ENCODE measurements around the gene KCTD3. TPM values are rescaled to one million over a fixed set of nuclear protein-coding genes. Genes with fewer than 3 reads are reported as not detected.

Gene KCTD3
- total RNA-seq, 1 donor from 2014 or later: 13.0 TPM

DNA sequence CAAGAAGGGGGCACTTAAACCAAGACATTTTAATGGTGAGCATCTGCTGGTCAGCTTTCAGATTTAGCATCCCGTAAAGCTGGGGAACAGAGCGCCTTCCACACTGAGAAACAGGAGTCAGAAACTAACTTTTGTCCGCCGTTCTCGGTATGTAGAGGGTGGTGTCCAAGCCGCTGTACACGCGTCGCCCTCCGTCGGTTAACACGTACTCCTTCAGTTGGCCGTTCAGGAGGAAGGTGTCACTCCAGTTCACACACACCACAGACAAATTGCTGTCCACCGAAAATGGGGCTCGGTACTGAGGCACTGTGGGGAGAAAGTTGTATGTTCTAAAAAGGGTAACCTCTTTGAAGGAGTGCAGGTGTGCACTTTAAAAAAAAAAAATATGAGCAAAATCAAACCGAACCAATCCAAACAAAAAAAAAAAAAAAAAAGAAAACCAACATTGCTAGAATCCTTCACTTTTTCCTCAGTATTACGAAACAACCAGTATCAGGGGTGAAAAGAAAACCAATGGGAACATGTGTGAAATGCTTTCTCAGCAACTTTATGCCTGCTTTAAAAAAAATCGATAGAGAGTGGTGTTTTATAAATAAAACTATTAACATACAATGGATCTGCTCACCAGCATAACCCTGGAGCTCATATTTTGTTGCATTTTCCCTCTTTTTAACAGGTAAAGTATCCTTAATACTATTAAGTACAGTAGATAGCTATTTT is 73.5 kb downstream of the KCTD3 start:
- DNase-seq (ENCODE audit: missing footprints) (no peak), ATAC-seq (no peak)
- intact Hi-C loops (cut with DNase I): no loop called here

- ATAC-seq (no peak), DNase-seq (ENCODE audit: missing footprints) (no peak)
- intact Hi-C loops (cut with DNase I): no loop called here
These were observed 76.7 kb downstream of the KCTD3 start for GRCh38 chr1:215643592-215644321.

GRCh38 chr1:215645182-215645581 is 78.1 kb downstream of the KCTD3 start:
- no peak for DNase-seq (ENCODE audit: missing footprints)
- intact Hi-C loops (cut with DNase I): no loop called here
- no peak for ATAC-seq

DNA sequence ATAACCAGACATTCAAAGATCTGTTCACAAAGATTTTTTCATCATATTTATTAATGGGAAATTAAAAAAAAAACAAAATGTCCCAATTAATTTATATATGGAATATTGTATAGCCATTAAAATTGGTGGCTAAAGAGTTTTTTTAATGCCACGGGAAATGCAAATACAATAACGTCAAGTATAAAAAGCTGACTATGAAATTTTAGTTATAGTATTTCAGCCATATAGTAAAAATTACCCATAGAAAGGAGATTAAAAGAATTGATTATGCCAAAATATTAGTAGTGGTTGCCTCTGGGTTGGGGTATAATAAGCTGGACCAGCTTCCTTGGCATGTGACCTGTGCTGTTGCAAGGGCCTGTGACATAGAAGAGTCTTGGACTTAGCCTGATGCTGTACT is 78.8 kb downstream of the KCTD3 start:
- no peak for ATAC-seq
- no peak for DNase-seq (ENCODE audit: missing footprints)

GRCh38 chr1:215647738-215648137 is 80.6 kb downstream of the KCTD3 start:
- ATAC-seq (no peak), DNase-seq (ENCODE audit: missing footprints) (no peak)
- intact Hi-C loops (cut with DNase I): no loop called here

More for the DNA sequence above, 78.8 kb downstream of the KCTD3 start:
- intact Hi-C loops (cut with DNase I): no loop called here

DNA sequence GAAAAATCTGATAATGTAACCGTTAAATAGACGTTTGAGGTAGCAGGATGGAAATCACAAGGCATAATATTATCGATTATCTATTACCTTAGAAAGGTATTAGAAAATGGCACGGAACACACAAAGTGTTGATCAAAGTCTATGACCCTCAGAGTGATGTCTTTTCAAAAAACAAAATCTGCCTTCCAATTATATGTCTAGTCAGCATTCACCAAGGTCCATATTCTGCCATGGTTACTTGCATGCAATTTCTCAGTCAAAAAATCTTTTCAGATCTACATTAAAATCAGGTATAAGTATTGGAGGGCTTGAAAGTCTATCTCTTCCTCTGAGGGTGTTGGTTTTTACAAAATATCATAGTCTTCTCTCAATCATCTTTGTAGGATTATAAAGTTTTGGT is 81.9 kb downstream of the KCTD3 start:
- DNase-seq (ENCODE audit: missing footprints) (no peak), ATAC-seq (no peak)
- intact Hi-C loops (cut with DNase I): no loop called here

DNA sequence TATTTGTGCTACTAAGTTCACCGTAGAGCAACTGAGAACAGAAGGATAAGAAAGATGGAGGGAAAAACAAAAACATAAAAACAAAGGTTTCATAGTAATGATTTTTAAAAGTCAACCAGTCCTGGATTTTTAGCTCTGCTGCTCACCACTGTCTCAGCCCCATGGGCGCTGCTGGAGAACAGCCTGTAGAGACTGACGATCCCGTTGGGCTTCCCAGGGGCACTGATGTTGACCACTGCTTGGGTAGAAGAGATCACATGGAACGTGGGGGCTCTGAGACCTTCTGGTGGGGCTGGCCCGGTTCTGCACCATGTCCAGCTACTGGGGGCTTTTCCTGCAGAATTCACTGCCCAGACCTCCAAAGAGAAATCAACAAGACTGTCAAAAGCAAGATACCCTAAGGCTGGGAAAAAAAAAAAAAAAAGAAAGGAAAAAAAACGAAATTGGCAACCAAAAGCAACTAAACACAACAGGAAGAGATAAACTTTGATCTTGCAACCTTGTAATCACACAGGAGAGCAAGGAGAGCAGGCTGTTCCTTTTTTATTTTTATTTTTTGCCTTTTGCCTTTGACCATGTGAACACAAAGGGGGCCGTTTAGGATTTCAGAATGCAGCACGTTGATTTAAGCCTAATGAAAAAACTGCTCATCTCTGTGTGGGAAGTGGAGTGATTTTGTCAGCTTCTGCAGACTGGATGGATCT is 83.5 kb downstream of the KCTD3 start:
- intact Hi-C loops (cut with DNase I): no loop called here
- no peak for ATAC-seq
- no peak for DNase-seq (ENCODE audit: missing footprints)

DNA sequence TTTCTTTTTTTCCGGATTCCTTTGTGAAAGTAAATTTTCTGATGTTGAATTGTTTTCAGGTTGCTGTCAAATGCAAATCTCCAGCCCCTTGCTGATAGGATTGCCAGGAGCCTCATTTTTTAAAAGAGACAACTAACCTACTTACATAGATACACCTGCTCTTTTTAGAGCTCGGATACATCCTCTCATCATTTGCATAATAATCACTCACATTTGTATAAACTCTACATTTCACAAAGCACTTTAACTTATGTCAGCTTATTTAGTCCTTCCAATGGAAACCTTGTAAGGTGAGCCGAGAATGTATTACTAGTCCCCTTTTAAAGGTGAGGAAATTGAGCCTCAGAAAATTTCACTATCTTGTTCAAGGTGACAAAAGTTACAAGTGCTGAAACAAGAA is 84.8 kb downstream of the KCTD3 start:
- intact Hi-C loops (cut with DNase I): no loop called here
- DNase-seq (ENCODE audit: missing footprints) (no peak), ATAC-seq (no peak)

DNA sequence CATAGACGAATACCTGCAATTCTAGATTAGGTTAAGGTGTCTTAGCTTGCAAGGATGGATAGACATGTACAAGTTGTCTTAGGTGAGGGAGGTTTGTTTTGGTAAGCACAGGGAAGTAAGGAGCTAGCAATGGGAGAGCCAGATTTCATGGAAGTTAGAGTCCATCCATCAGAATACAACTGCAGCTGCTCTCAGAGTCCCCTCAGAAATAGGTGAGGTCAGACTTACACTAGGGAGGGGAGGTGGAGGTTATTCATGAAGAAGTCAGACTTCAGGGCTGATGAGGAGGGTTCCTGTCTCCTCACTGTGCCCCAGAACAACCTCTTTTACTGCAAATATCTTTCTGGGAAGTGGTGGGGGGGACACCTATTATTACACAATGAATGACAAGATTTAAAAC is 85.3 kb downstream of the KCTD3 start:
- ATAC-seq (no peak), DNase-seq (ENCODE audit: missing footprints) (no peak)
- intact Hi-C loops (cut with DNase I): no loop called here

- DNase-seq (ENCODE audit: missing footprints) (no peak), ATAC-seq (no peak)
- intact Hi-C loops (cut with DNase I): no loop called here
These were observed 89.9 kb downstream of the KCTD3 start for GRCh38 chr1:215657047-215657446.

DNA sequence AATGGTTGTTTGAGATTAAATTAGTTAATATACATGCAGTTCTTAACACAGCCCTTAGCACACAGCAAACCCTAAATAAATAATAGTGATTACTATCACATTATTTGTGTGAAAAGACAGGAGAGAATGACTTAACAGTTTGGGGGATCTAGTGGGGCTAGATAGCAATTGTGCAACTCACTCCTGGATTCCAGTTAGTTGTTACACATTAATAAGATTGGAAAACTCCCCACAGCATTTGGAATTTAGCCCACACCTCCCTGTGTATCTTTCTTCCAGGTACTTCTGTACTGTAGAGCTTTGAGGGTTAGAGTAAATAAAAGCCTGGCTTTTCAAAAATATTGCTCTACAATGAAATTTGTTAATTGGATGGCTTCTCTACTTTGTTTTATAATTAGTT is 93.2 kb downstream of the KCTD3 start:
- DNase-seq (ENCODE audit: missing footprints) (no peak), ATAC-seq (no peak)
- intact Hi-C loops (cut with DNase I): no loop called here

DNA sequence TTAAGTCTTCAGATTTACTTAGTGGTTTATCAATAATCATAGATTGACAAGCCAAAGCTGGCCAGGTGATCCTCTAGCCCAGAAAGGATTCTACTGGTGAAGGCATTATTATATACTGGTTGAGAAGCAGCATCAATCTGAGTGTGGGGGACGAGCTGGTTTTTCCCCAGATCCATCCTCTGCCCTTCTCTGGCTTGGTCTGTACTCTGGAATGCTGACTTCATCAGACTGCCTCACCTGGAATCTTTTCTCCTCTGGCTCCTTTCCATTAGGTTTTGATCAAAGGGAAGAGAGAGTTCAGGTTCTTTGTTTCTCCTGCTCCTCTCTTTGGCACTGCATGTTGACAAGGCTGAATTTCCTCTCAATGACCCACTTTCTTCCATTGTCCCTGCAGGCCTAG is 93.9 kb downstream of the KCTD3 start:
- intact Hi-C loops (cut with DNase I): no loop called here
- ATAC-seq (no peak), DNase-seq (ENCODE audit: missing footprints) (no peak)

- DNase-seq (ENCODE audit: missing footprints) (no peak), ATAC-seq (no peak)
- intact Hi-C loops (cut with DNase I): no loop called here
These were observed 98.1 kb downstream of the KCTD3 start for GRCh38 chr1:215665215-215665614.

- intact Hi-C loops (cut with DNase I): no loop called here
- DNase-seq (ENCODE audit: missing footprints) (no peak), ATAC-seq (no peak)
These were observed 100.7 kb downstream of the KCTD3 start for GRCh38 chr1:215667761-215668160.

DNA sequence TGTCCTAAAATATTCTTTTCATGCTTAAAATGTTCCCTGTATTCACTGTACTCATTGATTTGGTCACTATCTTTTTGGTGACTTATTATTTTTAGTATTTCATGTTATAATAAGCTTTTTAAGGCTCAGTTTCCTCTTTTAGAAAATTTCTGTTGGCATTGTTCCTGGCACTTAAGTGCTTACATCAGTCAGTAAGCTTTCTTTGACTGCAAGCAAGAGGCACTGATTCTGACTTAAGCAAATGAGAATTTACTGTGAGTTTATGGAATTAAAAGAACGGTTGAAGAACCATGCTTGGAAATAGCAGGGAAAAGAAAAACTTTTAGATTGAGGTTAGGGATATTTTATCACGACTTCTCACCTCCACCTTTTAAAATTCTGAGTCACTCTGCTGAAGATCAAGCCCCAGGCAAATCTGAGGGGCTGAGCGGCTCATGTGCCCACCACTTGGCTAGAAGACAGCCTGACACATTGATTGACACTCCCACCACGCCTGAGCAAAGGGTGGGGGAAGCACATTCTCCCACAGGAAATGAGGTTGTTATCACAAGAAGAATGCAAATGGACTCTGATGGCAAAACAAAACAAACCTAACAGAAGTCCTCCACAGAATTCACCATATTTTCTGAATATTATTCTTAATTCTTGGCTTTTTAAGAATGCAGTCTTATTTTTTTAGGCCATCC is 102.8 kb downstream of the KCTD3 start:
- intact Hi-C loops (cut with DNase I): no loop called here
- DNase-seq (ENCODE audit: missing footprints) (no peak), ATAC-seq (no peak)

Measured in Right ventricle myocardium inferior (tissue), 1 donor.